IPS-18a (cell line): ENCODE data around the gene CCT7.

ENCODE experiments used
- H3K27ac ChIP-seq: one replicate; pipeline ENCODE4 v1.5.1; 2013; ENCODE audit warnings: low read length
- H3K27me3 ChIP-seq: one replicate; pipeline ENCODE4 v1.6.1; 2013; ENCODE audit warnings: mild to moderate bottlenecking, low read length; ENCODE audit not compliant: control insufficient read depth, insufficient read depth
- H3K36me3 ChIP-seq: one replicate; pipeline ENCODE4 v1.6.1; 2013; ENCODE audit warnings: low read depth, low read length; ENCODE audit not compliant: control insufficient read depth
- H3K4me1 ChIP-seq: one replicate; pipeline ENCODE4 v1.6.1; 2013; ENCODE audit warnings: low read depth, low read length; ENCODE audit not compliant: control insufficient read depth
- H3K4me3 ChIP-seq: one replicate; pipeline ENCODE4 v1.5.1; 2013; ENCODE audit warnings: low read length
- H3K9ac ChIP-seq: one replicate; pipeline ENCODE4 v1.6.1; 2013; ENCODE audit warnings: mild to moderate bottlenecking, low read length, moderate library complexity
- H3K9me3 ChIP-seq: one replicate; pipeline ENCODE4 v1.6.1; 2013; ENCODE audit warnings: low read depth, low read length; ENCODE audit not compliant: control insufficient read depth

CCT7 gene

GRCh38 chr2:73265298-73266060, 31.4 kb downstream of the CCT7 start:
- Histone ChIP-seq H3K36me3 (no peaks in the 10 kb centered on the region), H3K27me3 (peaks cover 33% of the 10 kb centered on the region), H3K4me3 (no peak overlapping the region), H3K27ac (no peak overlapping the region), H3K9ac (no peak overlapping the region), H3K4me1 (peaks cover 4% of the 10 kb centered on the region), H3K9me3 (no peaks in the 10 kb centered on the region)

GRCh38 chr2:73266061-73266901, 32.2 kb downstream of the CCT7 start:
- Histone ChIP-seq H3K4me3 (no peak overlapping the region), H3K9ac (no peak overlapping the region), H3K36me3 (no peaks in the 10 kb centered on the region)

GRCh38 chr2:73267008-73267407, 32.9 kb downstream of the CCT7 start:
- Histone ChIP-seq H3K9me3 (no peaks in the 10 kb centered on the region), H3K27ac (no peak overlapping the region), H3K4me3 (no peak overlapping the region), H3K9ac (no peak overlapping the region), H3K27me3 (peaks cover 42% of the 10 kb centered on the region), H3K36me3 (no peaks in the 10 kb centered on the region), H3K4me1 (peaks cover 4% of the 10 kb centered on the region)

More at GRCh38 chr2:73266061-73266901, 32.2 kb downstream of the CCT7 start:
- peaks cover 4% of the 10 kb centered on the region for H3K4me1 ChIP-seq
- no peak overlapping the region for H3K27ac ChIP-seq
- H3K27me3 ChIP-seq: peaks cover 41% of the 10 kb centered on the region
- H3K9me3 ChIP-seq: no peaks in the 10 kb centered on the region

- peak overlapping the region; percentile 42 for H3K4me3 ChIP-seq
- H3K9ac ChIP-seq: no peak overlapping the region
- H3K36me3 ChIP-seq: no peaks in the 10 kb centered on the region
- H3K27ac ChIP-seq: no peak overlapping the region
- peaks cover 42% of the 10 kb centered on the region for H3K27me3 ChIP-seq
- peaks cover 4% of the 10 kb centered on the region for H3K4me1 ChIP-seq
- H3K9me3 ChIP-seq: no peaks in the 10 kb centered on the region
These were observed 34.3 kb downstream of the CCT7 start for GRCh38 chr2:73268366-73268829.

GRCh38 chr2:73268830-73269685, 35.0 kb downstream of the CCT7 start:
- H3K4me3 ChIP-seq: peak overlapping the region; percentile 42
- H3K27me3 ChIP-seq: peaks cover 42% of the 10 kb centered on the region
- no peak overlapping the region for H3K27ac ChIP-seq
- no peak overlapping the region for H3K9ac ChIP-seq
- H3K9me3 ChIP-seq: no peaks in the 10 kb centered on the region
- H3K36me3 ChIP-seq: no peaks in the 10 kb centered on the region
- H3K4me1 ChIP-seq: peaks cover 4% of the 10 kb centered on the region

GRCh38 chr2:73269686-73270465, 35.8 kb downstream of the CCT7 start:
- H3K9ac ChIP-seq: no peak overlapping the region
- no peak overlapping the region for H3K27ac ChIP-seq
- H3K27me3 ChIP-seq: peaks cover 42% of the 10 kb centered on the region
- H3K9me3 ChIP-seq: no peaks in the 10 kb centered on the region
- H3K4me1 ChIP-seq: peaks cover 4% of the 10 kb centered on the region
- peak overlapping the region; percentile 42 for H3K4me3 ChIP-seq
- no peaks in the 10 kb centered on the region for H3K36me3 ChIP-seq

- H3K9ac ChIP-seq: no peak overlapping the region
- no peak overlapping the region for H3K4me3 ChIP-seq
- H3K27me3 ChIP-seq: peaks cover 38% of the 10 kb centered on the region
- H3K9me3 ChIP-seq: no peaks in the 10 kb centered on the region
- no peak overlapping the region for H3K27ac ChIP-seq
- no peaks in the 10 kb centered on the region for H3K36me3 ChIP-seq
- peaks cover 4% of the 10 kb centered on the region for H3K4me1 ChIP-seq
These were observed 38.2 kb downstream of the CCT7 start for GRCh38 chr2:73272270-73272669.

- Histone ChIP-seq H3K27ac (no peak overlapping the region), H3K4me1 (peaks cover 7% of the 10 kb centered on the region), H3K36me3 (no peaks in the 10 kb centered on the region), H3K9me3 (no peaks in the 10 kb centered on the region), H3K27me3 (peaks cover 12% of the 10 kb centered on the region), H3K9ac (no peak overlapping the region), H3K4me3 (no peak overlapping the region)
These were observed 45.7 kb downstream of the CCT7 start for GRCh38 chr2:73279852-73280251.

- Histone ChIP-seq H3K9me3 (no peaks in the 10 kb centered on the region), H3K36me3 (no peaks in the 10 kb centered on the region), H3K27ac (no peak overlapping the region)
These were observed 47.1 kb downstream of the CCT7 start for GRCh38 chr2:73281244-73281643.

GRCh38 chr2:73282924-73283544, 48.9 kb downstream of the CCT7 start:
- peaks cover 12% of the 10 kb centered on the region for H3K4me1 ChIP-seq
- peak overlapping the region; percentile 59 for H3K4me3 ChIP-seq
- H3K27ac ChIP-seq: no peak overlapping the region
- peak overlapping the region; percentile 40 for H3K9ac ChIP-seq
- H3K27me3 ChIP-seq: peaks cover 43% of the 10 kb centered on the region
- H3K36me3 ChIP-seq: no peaks in the 10 kb centered on the region
- H3K9me3 ChIP-seq: no peaks in the 10 kb centered on the region

More at GRCh38 chr2:73281244-73281643, 47.1 kb downstream of the CCT7 start:
- Histone ChIP-seq H3K4me3 (no peak overlapping the region), H3K4me1 (peaks cover 12% of the 10 kb centered on the region), H3K27me3 (peaks cover 25% of the 10 kb centered on the region), H3K9ac (no peak overlapping the region)
